Keratinocyte (primary cell): Measurements from ENCODE around the gene PTPRN2.

ENCODE experiments used
- CTCF ChIP-seq, 3 experiments: IDR thresholded peaks in 1 of 3; conservative IDR thresholded peaks in 1 of 3; optimal IDR thresholded peaks in 1 of 3; 2 replicates in 2 of 3; 3 replicates in 1 of 3; pipeline versions ENCODE3 to v1.5.1; 2011; ENCODE audit warnings: low read length in 3 of 3, mild to moderate bottlenecking in 3 of 3, moderate library complexity in 2 of 3, control low read depth in 1 of 3, inconsistent platforms in 1 of 3; ENCODE audit not compliant: insufficient read depth in 2 of 3; ENCODE audit errors: extremely low read depth in 1 of 3
- EZH2 ChIP-seq: IDR thresholded peaks from one replicate; pipeline ENCODE4 v1.6.1; 2012; ENCODE audit warnings: inconsistent platforms, mild to moderate bottlenecking, low read length, moderate library complexity

- TF ChIP-seq CTCF (optimal IDR thresholded peaks at IDR 0.05 in 1 of 3, IDR thresholded peaks at IDR 0.05 in 1 of 3, conservative IDR thresholded peaks at IDR 0.05 in 1 of 3; ENCODE audit: extremely low read depth in 1 of 3, insufficient read depth in 2 of 3, low read length in 3 of 3) (no peak), EZH2 (no peak)
Measured at GRCh38 chr7:157718303-157719007, 869.2 kb downstream of the PTPRN2 start.
